Chondrocyte (in vitro differentiated cells): ENCODE measurements around the gene IFI27L1. TPM values are rescaled to one million over a fixed set of nuclear protein-coding genes. Genes with fewer than 3 reads are reported as not detected.
A peak's percentile ranks its signal among the peaks of the same experiment; 100 is the strongest.

Experiments used
- DNase-seq: peaks from one replicate; pipeline ENCODE4 v3.0.0; 2021; ENCODE audit warnings: mixed read lengths, low spot score
- H3K27ac Mint-ChIP-seq: one replicate; pipeline ENCODE4 v1.8.0; 2021; ENCODE audit warnings: mild to moderate bottlenecking, moderate library complexity, mixed read lengths; ENCODE audit not compliant: unreplicated experiment
- H3K27me3 Mint-ChIP-seq: 2 replicates; pipeline ENCODE4 v1.8.0; 2021; ENCODE audit warnings: low read depth, mixed read lengths
- H3K36me3 Mint-ChIP-seq: 2 replicates; pipeline ENCODE4 v1.8.0; 2021; ENCODE audit warnings: low read depth, mixed read lengths
- H3K4me1 Mint-ChIP-seq: 2 replicates; pipeline ENCODE4 v1.8.0; 2021; ENCODE audit warnings: low read depth, mild to moderate bottlenecking, mixed read lengths
- H3K4me3 Mint-ChIP-seq: one replicate; pipeline ENCODE4 v1.8.0; 2021; ENCODE audit warnings: mild to moderate bottlenecking, moderate library complexity, mixed read lengths; ENCODE audit not compliant: unreplicated experiment
- H3K9me3 Mint-ChIP-seq: 2 replicates; pipeline ENCODE4 v1.8.0; 2021; ENCODE audit warnings: low read depth, mixed read lengths
- total RNA-seq: library from RNA; stranded (reverse); gene quantifications from 3 replicates; pipeline ENCODE4 v1.2.1, GENCODE V29; 2021
- TF ChIP-seq, protein P1 (sequence below): fragments of 200-600 bp; sonication (generic); IDR thresholded peaks from 2 replicates; pipeline ENCODE4 v1.5.0; 2021; ENCODE audit warnings: antibody characterized with exemption, mild to moderate bottlenecking, moderate library complexity

IFI27L1 gene
- total RNA-seq, 1 donor from 2014 or later = 33.6 TPM

GRCh38 chr14:94050231-94050880 is 30.8 kb upstream of the IFI27L1 start:
- Mint-ChIP-seq H3K36me3 (peaks cover 38% of the 10 kb centered on the region), H3K4me3 (no peak overlapping the region), H3K27ac (no peak overlapping the region), H3K27me3 (no peaks in the 10 kb centered on the region), H3K4me1 (no peaks in the 10 kb centered on the region), H3K9me3 (no peaks in the 10 kb centered on the region)
- TF ChIP-seq, protein P1, sequence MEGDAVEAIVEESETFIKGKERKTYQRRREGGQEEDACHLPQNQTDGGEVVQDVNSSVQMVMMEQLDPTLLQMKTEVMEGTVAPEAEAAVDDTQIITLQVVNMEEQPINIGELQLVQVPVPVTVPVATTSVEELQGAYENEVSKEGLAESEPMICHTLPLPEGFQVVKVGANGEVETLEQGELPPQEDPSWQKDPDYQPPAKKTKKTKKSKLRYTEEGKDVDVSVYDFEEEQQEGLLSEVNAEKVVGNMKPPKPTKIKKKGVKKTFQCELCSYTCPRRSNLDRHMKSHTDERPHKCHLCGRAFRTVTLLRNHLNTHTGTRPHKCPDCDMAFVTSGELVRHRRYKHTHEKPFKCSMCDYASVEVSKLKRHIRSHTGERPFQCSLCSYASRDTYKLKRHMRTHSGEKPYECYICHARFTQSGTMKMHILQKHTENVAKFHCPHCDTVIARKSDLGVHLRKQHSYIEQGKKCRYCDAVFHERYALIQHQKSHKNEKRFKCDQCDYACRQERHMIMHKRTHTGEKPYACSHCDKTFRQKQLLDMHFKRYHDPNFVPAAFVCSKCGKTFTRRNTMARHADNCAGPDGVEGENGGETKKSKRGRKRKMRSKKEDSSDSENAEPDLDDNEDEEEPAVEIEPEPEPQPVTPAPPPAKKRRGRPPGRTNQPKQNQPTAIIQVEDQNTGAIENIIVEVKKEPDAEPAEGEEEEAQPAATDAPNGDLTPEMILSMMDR = no peak
- no peak for DNase-seq

GRCh38 chr14:94051115-94051514 is 30.0 kb upstream of the IFI27L1 start:
- no peak for DNase-seq
- no peaks in the 10 kb centered on the region for H3K4me1 Mint-ChIP-seq
- TF ChIP-seq, protein P1 = peak; percentile 76
- no peak overlapping the region for H3K4me3 Mint-ChIP-seq
- peaks cover 44% of the 10 kb centered on the region for H3K36me3 Mint-ChIP-seq
- no peaks in the 10 kb centered on the region for H3K9me3 Mint-ChIP-seq
- H3K27ac Mint-ChIP-seq = no peak overlapping the region
- H3K27me3 Mint-ChIP-seq = no peaks in the 10 kb centered on the region

DNA sequence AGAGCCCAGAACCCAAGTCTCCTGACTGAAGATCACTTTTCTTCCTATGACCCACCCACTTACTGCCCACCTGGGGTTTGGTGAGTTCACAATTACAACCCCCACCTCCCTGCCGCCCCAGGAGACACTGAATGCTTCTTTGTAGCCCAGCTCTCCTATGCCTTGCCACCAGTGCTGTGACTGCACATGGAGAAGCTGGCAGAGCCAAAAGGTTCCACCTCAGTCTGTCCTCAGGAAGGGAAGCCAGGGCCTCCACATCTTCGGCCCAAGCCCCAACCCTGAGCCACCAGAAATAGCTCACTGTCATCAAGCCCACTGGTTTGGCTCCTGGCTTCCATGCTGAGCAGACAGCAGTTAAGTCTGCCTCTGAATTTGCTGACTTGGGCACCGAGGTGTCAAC is 29.3 kb upstream of the IFI27L1 start:
- peaks cover 49% of the 10 kb centered on the region for H3K36me3 Mint-ChIP-seq
- H3K9me3 Mint-ChIP-seq = no peaks in the 10 kb centered on the region
- TF ChIP-seq, protein P1 = no peak
- no peaks in the 10 kb centered on the region for H3K4me1 Mint-ChIP-seq
- H3K4me3 Mint-ChIP-seq = no peak overlapping the region
- no peak for DNase-seq
- H3K27me3 Mint-ChIP-seq = no peaks in the 10 kb centered on the region
- H3K27ac Mint-ChIP-seq = no peak overlapping the region

GRCh38 chr14:94052199-94052598 is 28.9 kb upstream of the IFI27L1 start:
- no peak overlapping the region for H3K4me3 Mint-ChIP-seq
- TF ChIP-seq, protein P1 = no peak
- H3K27me3 Mint-ChIP-seq = no peaks in the 10 kb centered on the region
- no peaks in the 10 kb centered on the region for H3K9me3 Mint-ChIP-seq
- peaks cover 50% of the 10 kb centered on the region for H3K36me3 Mint-ChIP-seq
- H3K4me1 Mint-ChIP-seq = no peaks in the 10 kb centered on the region
- DNase-seq = no peak
- no peak overlapping the region for H3K27ac Mint-ChIP-seq

- H3K27ac Mint-ChIP-seq = no peak overlapping the region
- peaks cover 53% of the 10 kb centered on the region for H3K36me3 Mint-ChIP-seq
- H3K4me3 Mint-ChIP-seq = no peak overlapping the region
- no peaks in the 10 kb centered on the region for H3K4me1 Mint-ChIP-seq
- H3K9me3 Mint-ChIP-seq = no peaks in the 10 kb centered on the region
- H3K27me3 Mint-ChIP-seq = no peaks in the 10 kb centered on the region
- DNase-seq = no peak
- TF ChIP-seq, protein P1 = no peak
Measured at GRCh38 chr14:94052662-94053061, 28.4 kb upstream of the IFI27L1 start.
